ENCODE results near the gene ETFB.
"Not testable (repeated sequence)": the region's sequence is repeated elsewhere in the genome, so short reads cannot be mapped to it uniquely, and the experiment has no call there.

Gene ETFB

GRCh38 chr19:51365965-51366388 lies at the start of gene ETFB:
Gene ETFB, minus strand, starts transcription at chr19:51366388. Its CDS starts 62 bp downstream, at chr19:51366326.
- DNase-seq (ENCODE audit: low read depth in 2 of 2) = no peak

- no peak for DNase-seq (ENCODE audit: low read depth in 2 of 2)
These were observed 49.0 kb upstream of the ETFB start for GRCh38 chr19:51415187-51415586.

GRCh38 chr19:51410950-51411748 lies 45.0 kb upstream of the ETFB start:
- no peak for DNase-seq (ENCODE audit: low read depth in 2 of 2)

DNA sequence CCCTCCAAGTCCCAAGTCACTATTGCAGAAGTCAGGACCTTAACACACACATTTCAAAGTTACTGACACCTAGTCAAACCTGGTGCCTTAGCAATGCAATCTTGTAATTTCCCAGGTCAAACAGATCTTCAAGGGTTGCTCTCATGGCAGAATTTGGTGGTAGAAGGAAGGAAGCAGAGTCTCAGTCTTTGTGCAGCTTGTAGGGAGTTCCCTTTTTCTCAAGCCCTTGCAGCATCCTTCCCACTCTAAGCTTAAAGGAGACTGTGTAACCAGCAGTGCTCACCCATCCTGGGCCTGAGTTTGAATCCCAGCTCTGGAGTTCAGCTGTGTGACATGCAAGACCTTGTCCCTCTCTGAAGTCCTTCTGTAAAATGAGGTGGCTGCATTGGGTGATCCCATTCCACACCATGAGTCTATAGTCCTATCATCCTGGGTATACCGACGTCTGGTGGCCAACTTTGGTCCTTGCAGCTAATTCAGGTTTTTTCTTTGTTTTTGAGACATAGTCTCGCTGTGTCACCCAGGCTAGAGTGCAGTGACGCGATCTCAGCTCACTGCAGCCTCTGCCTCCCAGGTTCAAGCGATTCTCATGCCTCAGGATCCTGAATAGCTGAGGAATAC lies 41.4 kb upstream of the ETFB start:
- no peak for DNase-seq (ENCODE audit: low read depth in 2 of 2)

- no peak for DNase-seq (ENCODE audit: low read depth in 2 of 2)
These were observed 35.9 kb upstream of the ETFB start for GRCh38 chr19:51402117-51402516.

DNA sequence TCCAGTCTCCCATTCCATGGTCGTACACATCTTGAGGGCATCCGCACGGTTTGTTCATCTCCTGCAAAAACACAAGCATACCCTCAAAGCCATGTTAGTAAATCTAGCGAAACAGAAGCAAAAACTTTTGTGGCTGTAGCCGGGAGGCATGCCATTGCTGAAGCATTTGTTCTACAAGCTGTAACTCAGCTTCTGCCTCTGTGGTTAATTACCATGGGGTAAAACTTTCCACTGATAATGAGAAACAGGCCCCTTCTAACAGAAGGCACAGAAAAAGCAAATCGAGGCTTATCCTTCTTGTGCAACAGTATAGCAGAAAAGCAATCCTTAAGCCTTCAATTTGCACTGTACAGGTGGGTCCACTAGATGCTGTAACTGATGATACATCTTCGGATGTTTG lies 33.7 kb upstream of the ETFB start:
- DNase-seq (ENCODE audit: low read depth in 2 of 2) = not testable (repeated sequence)

DNA sequence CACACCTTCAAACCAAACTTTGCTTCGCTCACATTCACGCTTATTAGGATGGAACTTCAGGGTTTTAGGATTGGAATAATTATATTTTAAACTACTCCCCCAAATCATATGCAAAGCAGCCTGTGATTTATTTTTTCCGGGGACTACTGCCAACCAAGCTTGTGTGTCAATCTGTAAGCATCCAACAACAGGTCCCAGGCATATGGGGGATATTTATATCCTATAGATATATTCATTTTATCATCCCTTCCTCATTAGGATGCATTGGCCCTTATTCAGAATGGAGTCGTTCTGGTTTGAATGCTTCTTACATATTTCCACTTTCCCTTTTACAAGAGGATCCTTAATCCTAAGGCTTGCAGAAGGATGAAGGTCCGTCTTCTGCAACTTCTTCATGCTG lies 33.0 kb upstream of the ETFB start:
- DNase-seq (ENCODE audit: low read depth in 2 of 2) = no peak

DNA sequence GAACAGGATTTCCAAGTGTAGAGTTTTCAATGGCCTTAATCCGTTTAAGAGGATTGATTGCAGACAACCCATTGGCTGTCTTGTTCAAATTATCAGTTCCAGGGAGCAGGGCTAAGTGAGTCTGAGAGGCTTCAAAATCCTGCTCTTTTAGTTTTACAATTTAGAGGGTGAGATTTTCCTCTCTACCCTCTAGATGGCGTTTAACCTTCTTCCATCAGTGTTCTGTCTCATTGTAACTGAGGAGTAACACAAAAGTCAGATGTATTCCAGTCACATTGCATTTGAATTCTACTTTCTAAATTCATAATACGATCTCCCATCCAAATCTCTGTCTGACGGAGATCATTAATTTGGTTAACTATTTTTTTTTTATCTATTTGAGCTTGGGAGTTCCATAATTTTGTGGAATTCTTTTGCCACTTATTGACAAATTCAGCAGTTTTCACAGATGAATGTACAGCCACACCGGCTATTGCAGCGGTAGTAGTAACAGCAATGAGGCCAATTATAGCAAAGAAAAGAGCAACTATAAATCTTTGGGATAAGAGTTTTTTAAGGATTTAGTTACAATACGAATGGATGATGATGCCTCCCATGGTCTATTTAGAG lies 32.0 kb upstream of the ETFB start:
- DNase-seq (ENCODE audit: low read depth in 2 of 2) = no peak

DNA sequence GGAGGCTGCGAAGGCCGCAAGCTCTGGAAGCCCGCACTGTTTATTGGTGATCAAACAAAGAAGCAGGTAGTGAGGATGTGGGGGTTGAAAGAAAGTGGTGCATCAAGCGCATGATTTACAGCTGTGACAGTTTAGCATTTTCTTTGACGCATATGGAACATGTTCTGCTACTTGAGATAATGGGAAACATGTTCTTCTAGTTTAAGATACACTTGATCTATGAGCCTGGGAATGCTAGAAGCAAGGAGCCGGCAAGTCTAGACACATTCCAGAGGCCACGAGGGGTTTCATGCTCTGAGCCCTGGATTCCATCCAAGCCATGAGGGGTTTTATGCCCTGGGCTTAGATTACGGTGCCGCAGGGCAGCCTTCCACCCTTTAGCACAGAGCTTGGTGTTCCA lies 31.3 kb upstream of the ETFB start:
- peak; percentile 15 to 21 for DNase-seq (ENCODE audit: low read depth in 2 of 2)

DNA sequence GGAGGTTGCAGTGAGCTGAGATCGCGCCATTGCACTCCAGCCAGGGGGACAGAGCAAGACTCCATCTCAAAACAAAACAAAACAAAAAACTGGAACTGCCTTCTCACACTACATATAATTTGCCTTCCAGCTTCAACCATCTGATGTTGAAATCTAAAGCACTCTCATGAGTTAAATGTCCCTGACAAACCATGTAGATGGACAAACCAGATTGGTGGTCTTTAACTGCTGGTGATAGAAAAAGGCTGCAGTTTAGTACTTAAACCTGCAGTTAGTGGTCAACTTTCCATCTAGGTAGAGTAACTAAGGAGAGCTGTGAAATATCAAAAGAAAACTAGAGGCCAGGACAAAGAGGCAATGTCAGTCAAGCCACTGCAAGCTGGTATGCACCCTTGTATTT lies 30.0 kb upstream of the ETFB start:
- no peak for DNase-seq (ENCODE audit: low read depth in 2 of 2)

GRCh38 chr19:51394050-51394836 lies 28.1 kb upstream of the ETFB start:
- peak; percentile 96 for DNase-seq (ENCODE audit: low read depth in 2 of 2)

DNA sequence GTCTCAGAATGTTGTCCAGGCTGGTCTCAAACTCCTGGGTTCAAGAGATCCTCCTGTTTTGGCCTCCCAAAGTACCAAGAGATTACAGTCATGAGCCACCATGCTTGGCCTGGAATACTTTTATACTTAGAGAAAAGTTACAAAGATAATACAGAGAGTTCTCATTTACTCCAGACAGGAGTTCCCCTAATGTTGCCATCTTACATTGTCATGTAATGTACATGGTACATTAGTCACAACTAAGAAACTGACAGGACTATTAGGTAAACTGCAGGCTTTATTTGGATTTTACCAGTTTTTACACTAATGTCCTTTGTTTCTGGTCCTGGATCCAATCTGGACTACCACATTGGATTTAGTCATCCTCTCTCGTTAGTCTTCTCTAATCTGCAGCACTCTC lies 26.5 kb upstream of the ETFB start:
- no peak for DNase-seq (ENCODE audit: low read depth in 2 of 2)

- no peak for DNase-seq (ENCODE audit: low read depth in 2 of 2)
These were observed 25.0 kb upstream of the ETFB start for GRCh38 chr19:51391073-51391611.

GRCh38 chr19:51389143-51389542 lies 23.0 kb upstream of the ETFB start:
- no peak for DNase-seq (ENCODE audit: low read depth in 2 of 2)

- DNase-seq (ENCODE audit: low read depth in 2 of 2) = no peak
These were observed 21.8 kb upstream of the ETFB start, which contains the start of gene LIM2 for GRCh38 chr19:51387924-51388389. Gene LIM2, minus strand, starts transcription at chr19:51387974. Its CDS starts 531 bp downstream, at chr19:51387443.

DNA sequence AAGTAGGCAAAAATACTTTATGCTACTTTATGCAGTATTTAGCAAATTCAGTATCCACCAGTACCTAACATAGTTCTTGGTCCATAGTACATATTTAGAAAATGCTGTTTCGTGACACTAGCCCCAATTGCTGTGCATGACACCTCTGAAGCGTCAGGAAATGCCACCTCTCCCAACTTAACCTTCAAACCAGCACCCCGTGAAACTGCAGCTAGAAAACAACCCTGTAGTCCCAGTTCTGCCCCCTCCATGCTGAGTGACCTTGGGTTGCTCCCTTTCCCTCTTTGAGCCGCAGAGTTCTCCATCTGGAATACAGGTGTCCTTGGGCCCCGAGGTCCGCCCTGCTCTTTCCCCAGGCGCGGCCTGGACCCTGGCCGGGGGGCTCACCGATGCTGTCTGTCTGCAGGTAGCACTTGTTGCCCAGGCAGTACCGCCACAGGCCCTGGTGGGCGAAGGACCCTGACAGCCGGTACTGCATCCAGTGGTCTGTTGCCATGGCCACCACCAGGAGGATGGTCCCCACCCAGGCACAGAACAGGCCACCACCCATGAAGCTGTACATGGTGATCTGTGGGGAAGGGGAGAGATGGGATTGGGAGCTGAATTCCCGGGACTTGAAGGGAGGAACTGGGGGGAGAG lies 20.8 kb upstream of the ETFB start:
- DNase-seq (ENCODE audit: low read depth in 2 of 2) = no peak

DNA sequence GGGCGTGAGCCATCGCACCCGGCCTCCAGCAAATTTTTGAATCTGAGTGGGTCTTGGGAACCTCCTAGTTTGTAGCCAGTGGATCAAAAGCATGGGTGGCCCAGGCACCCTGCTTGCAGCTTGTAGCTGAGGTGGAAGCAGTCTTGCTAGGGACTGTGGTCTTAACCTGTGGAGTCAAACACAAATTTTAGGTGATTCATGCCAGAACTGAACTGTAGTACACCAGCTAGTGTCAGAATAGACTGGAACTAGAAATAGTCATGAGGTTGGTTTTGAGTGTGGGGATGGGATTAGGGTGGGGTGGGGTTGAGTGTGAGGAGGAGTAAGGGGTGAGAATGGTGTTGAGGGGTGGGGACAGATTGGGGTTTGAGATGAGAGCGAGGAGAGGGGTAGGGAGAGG lies 15.8 kb upstream of the ETFB start:
- DNase-seq (ENCODE audit: low read depth in 2 of 2) = no peak

GRCh38 chr19:51380379-51380778 lies 14.2 kb upstream of the ETFB start:
- no peak for DNase-seq (ENCODE audit: low read depth in 2 of 2)

DNA sequence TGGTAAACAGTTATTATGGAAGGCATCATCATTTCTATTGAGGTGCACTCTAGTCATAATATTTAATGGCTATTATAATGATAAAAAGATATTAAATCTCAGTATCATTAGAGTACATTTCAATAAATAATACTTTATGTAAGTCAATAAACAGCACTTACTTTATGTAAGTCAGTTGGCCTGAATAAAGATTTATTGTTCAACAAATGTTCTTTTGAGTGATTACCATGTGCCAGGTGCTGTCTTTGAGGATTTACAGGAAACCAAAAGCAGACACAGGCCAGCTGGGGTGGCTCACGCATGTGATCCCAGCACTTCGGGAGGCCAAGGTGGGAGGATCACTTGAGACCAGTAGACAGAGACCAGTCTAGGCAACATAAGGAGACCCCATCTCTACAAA lies 11.2 kb upstream of the ETFB start:
- DNase-seq (ENCODE audit: low read depth in 2 of 2) = no peak

- no peak for DNase-seq (ENCODE audit: low read depth in 2 of 2)
These were observed 9.5 kb upstream of the ETFB start for GRCh38 chr19:51375504-51376221.

Measured in fibroblast of skin of left biceps (primary cell).